OCI-LY1 (cell line): Measurements from ENCODE around the gene TMCO1.
"Not testable (repeated sequence)": the region's sequence is repeated elsewhere in the genome, so short reads cannot be mapped to it uniquely, and the experiment has no call there.

ENCODE experiments used
- EZH2 ChIP-seq: fragments of 200-600 bp; sonication (generic), shearing (Covaris generic); IDR thresholded peaks from 2 replicates; pipeline ENCODE4 v1.8.0; 2017; ENCODE audit warnings: borderline replicate concordance, mixed run types, mild to moderate bottlenecking, antibody characterized with exemption, low read length, moderate library complexity, mixed read lengths
- TF ChIP-seq, protein P1 (sequence below): fragments of 200-600 bp; sonication (generic), shearing (Covaris generic); IDR thresholded peaks from 2 replicates; pipeline ENCODE4 v1.5.1; 2017; ENCODE audit warnings: mild to moderate bottlenecking, antibody characterized with exemption, low read length, moderate library complexity, mixed read lengths

- TF ChIP-seq EZH2, result not testable (repeated sequence)
- TF ChIP-seq, protein P1, sequence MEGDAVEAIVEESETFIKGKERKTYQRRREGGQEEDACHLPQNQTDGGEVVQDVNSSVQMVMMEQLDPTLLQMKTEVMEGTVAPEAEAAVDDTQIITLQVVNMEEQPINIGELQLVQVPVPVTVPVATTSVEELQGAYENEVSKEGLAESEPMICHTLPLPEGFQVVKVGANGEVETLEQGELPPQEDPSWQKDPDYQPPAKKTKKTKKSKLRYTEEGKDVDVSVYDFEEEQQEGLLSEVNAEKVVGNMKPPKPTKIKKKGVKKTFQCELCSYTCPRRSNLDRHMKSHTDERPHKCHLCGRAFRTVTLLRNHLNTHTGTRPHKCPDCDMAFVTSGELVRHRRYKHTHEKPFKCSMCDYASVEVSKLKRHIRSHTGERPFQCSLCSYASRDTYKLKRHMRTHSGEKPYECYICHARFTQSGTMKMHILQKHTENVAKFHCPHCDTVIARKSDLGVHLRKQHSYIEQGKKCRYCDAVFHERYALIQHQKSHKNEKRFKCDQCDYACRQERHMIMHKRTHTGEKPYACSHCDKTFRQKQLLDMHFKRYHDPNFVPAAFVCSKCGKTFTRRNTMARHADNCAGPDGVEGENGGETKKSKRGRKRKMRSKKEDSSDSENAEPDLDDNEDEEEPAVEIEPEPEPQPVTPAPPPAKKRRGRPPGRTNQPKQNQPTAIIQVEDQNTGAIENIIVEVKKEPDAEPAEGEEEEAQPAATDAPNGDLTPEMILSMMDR, result not testable (repeated sequence)
Observed at GRCh38 chr1:165804513-165804912, 35.8 kb upstream of the TMCO1 start.
